UCSD-AML1 (cell line): Measurements from ENCODE around the gene NACC2.
"Not testable (repeated sequence)": the region's sequence is repeated elsewhere in the genome, so short reads cannot be mapped to it uniquely, and the experiment has no call there.

Experiments used
- DNase-seq: peaks from one replicate; lab custom pipeline; 2025; ENCODE audit not compliant: unreplicated experiment; lab: John Stamatoyannopoulos, UW

The NACC2 gene

DNA sequence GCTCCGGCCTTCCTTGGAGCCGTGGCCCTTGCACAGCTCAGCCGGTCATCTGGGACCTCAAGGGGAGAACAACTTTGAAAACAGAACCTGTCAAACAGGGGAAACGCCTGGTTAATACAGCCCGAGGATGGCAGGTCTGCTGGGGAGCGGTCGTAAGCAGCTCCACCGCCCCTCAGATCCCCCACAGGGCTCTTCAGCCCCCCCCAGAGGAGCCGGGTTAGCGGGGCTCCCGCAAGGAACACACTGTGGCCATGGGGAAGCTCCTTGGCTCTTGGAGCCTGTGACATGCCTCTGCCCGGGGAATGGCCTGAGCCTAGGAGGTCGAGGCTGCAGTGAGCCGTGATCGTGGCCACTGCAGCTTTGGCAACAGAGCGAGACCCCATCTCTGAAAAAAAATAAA, 16.8 kb upstream of the NACC2 start:
- no peak for DNase-seq

DNA sequence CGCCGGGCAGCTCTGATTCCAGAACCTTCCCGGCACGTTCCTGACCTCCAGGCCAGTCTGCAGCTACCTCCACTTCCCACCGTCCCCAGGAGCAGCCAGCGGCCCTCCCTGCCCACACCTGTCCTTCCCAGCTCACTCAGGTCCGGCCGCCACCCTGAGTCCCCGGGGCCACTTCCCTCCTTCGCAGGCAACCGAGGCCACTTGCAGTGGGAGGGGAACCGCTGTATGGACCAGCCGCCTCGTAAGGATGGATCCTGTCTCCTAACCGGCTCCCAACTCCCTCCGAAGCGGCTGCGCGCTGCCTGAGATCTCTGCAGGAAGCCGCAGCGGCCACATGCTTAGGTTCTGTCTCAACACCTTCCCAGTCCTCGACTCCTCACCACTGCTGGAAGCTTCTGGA, 16.1 kb upstream of the NACC2 start:
- DNase-seq: no peak

DNA sequence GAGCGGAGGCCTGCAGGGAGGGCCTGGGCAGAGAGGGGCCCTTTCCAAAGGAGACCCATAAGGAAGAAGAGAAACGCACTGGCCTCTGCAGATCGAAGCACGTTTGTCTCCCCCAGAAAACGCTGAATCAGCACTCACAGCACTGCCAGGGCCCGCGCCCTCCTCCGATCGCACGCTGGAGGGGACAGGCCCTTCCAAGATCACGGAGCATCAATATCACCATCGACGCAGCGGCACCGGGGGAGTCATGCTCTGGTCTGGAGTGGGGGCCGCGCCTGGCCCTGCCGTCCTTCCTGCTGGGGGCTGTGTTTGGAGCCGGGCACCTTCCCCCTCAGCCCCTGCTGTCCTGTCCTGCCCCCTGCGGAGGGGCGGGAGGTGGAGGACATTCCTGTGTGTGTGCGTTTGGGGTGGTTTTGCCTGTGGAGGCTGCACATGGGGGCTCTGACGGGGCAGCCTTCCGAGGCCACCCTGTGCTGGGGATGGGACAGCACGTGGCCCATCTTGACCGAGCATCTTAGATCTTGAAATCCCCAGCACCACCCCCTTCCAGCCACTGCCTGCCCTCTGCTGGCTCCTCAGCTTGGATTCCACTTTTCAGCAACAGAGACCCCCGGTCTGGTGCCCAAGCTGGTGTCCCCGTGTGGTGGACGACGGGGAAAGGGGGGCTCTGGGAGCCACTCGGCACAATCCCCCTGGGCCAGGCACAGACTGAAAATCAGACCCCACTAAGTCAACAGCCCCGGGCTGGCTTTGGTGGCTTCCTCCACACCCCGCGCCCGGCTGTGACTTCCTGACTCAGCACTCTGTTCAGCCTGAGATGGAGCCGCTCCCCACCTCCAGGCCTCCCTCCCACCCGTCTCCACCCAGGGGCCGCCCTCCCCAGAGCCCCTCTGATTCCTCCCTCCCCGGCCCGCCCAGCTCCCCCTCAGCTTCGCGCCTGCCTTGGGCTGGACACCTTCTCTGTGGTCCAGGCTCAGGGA, 15.3 kb upstream of the NACC2 start:
- peak; percentile 67 for DNase-seq

DNA sequence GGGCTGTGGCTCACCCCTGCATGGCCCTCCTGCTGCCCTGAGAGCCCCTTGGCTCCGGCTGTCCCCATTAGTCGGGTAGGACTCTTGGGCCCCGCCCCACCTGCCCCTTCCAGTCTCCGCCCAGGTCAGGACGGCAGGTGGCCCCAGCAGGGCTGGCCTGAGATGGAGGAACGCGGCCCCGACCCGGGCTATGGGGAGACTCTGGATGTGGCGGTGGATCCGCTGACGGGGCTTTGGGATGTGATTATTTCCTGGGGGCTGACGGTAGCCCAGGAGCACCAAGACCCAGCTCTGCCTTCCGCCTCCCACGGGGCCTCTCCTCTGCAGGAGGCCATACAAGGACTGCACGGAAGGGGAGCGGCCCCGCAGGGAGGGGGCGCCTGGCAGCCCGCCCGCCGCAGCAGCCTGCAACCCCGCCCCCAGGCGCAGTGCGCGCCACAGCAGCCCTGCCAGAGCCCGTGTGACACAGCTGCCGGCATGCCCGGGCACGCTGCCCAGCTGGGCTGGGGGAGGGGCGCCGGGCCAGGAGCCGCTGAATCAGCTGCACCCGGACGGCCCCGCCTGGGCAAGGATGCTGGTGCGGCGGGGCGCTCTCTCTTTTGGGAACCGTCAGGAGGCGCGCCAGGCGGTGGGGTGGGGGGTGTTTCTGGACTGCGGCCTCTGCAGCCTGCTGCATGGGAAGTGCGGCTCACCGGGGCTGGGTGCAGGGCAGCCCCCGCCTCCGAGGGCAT, 14.4 kb upstream of the NACC2 start:
- peak; percentile 96 for DNase-seq

DNA sequence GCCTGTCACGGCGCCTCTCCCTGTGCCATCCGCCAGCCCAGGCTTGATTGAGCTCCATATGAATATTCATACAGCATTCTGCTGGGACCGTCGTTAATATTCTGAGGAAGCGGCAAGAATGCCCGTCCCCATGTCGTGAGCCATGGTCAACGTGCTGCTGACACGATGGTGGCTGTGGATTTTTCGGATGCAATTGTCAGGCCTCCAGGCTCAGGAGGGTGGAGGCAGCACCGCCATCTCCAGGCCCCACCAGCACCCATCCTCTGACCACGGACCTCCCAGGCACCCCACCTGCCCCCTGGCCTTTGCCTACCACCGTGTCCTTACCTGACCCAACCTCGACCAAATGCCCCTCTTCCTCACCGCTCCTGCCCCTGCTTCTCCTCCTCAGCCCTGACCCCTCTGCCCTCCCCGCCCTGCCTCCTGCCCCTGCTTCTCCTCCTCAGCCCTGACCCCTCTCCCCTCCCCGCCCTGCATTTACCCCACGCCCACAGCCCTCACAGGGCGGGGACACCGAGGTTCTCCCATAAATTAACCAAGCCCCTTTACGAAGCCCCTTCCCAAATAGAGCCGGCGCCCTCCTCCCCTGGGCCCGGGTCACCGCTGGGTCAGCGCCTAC, 13.7 kb upstream of the NACC2 start:
- DNase-seq: no peak

DNA sequence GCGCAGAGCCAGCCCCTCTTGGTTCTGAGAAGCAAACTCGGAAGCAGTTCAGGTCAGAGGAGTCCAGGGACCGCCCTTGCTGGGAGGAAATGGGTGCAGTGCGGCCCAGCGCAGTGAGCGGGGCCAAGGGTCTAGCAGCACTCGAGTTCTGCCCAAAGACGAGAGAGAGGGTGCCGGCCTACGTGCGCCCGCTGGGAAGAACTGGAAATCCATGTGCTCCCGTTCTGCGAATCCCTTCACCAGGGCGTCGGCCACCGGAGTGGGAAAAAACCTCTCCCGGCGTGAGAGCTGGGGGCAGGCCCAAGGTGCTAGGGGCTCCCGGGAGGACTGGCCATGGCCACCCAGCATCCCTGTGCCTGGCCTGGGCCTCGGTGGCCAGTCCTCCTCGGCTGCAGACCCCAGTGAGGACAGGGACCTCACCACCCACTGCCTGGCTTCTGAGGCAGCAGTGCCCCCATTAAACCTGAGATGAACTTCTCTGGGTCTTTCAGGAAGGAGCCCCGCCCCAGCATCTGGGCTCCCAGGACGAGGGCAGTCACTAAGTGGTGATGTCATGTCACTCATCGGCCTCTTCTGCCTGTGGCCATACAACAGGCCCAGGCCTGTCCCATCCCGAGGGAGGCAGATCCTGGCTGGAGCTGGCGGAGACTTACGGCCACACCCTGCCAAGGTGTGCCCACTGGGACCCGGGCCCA, 13.0 kb upstream of the NACC2 start:
- DNase-seq: no peak

DNA sequence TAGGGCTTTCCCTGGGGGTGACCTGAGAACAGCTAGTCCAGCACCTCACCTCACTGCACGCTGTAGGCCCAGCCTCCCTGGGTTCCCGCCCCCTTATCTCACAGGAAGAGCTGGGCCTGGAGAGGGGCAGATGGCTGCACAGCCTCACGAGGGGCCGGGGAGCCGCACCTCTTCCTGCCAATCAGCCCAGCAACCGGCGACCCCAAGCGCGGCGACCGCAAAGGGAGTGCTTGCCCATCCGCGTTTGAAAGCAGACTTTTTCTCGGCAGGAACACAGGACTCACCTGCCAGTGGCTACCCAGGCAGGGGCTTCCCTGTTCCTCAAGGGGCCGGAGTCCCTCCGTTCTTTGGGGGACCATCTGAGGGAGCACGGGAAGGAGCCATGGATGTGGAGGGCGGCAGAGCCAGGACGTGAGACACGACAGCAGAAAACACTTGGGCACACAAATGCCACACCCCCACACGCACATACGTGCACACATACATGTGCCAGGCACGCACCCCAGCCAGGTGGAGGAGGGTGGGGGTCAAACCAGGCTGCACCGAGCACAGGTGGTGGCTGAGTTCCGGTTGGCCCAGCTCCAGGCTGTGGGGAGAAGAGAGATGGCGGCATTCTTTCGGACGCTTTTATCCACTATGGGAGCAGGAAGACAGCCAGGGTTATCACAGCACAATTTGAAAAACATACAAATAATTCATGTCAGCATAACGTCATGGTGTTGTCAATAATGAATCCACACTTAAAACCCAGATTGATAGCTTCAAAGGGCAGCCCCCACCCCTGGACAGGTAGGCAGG, 12.3 kb upstream of the NACC2 start:
- DNase-seq: peak; percentile 76

DNA sequence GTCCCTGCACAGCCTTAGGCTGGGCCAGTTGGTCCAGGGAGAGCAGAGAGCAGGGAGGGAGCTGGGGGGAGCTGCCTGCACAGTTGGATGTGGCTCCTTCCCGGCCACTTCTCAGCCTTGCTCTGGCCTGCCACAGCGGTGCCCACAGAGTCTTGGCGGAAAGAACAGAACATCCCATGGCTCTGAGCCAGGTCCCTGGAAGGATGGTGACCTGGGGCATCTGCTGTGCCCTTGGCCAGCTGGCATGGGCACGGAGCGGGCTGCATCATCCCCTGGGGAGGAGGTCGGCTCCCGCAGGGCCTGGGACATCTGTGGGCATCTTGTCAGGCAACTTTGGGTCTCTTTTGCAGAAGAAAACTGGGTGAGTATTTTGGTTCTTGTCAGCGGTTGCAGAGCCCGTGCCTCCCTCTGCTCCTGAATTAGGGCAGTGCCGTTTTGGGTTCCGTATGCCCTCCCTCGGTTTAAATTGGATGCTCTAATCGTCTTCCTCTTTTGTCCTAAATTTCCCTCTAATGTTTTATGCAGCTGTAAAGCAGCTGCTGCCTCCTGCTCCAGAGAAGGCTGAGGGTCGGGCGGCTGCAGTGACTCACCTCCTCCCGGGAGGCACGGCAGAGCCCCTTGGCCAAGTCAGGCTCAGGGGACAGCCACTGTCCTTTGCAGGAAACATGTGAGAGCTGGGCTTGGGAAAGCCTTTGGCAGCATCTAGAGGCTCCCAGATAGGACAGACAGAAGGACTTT, 10.5 kb upstream of the NACC2 start:
- DNase-seq: no peak

DNA sequence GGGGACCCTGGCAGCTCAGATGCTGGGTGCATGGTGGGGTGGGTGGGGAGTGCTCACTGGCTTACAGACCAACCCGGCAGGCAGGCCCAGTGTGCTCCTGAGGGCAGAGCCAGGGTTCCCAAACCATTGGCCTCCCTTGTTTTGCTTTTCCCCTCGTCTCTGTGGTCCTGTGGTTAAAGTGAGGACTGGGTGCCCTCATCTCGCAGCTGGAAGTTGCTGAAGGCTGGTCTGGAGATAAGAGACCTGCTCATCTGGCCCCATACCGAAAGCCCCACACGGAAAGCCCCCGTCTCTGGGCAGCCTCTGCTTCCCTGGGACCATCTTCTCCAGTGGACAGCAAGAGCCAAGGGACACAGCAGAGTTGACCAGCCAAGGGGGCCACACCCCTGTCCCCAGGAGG, 9.8 kb upstream of the NACC2 start:
- DNase-seq: no peak

DNA sequence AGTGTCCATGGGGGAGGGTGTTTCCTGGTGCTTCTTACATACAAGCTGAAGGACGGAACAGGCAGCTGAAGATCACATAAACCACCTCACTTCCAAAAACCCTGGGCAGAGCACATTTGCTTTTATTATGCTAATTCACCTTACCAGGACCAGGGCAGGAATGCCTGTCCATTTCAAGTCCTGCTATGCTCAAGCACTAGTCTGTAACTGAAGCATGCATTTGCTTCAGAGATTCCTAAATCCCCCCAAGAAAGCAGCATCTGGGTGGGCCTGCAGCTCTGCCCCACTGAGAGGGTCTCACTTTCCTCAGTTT, 9.4 kb upstream of the NACC2 start:
- DNase-seq: no peak

DNA sequence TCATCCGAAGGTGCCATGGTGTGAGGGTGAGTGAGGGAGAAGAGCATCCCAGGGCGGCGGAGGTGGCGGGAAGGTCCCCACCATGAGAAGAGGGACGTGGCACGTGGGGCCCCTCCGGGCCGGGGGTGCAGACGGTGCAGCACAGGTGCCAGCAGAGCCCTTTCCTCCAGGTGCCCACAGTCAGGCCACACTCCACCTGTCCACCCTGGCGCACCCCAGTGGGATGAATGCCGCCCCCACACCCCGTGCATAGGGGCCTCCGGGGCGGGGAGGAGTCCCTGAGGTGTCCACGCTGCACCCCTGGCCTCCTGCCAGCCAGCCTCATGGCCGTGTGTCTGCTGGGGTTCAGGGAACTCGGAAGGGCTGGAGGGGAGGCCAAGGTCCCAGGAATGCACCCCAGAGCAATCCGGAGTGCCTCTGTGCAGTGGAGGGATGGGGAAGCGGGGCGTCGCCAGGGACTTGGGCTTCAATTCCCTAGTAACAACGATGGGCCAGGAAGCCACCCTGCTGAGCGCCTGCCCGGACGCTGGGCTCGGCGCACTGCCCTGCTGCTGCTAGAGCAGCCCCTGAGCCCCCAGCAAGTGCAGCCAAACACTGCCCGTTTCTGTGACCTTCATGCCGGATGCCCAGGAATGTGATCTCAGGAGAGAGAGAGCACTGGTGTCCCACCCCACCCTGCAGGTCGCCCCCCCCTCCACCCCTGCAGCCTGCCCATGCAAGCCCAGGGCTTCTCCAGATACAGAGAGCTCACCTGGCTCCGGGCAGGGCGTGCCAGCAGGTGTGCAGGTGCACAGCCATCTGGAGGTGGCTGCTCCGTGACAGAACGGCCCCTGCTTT, 8.8 kb upstream of the NACC2 start:
- no peak for DNase-seq

DNA sequence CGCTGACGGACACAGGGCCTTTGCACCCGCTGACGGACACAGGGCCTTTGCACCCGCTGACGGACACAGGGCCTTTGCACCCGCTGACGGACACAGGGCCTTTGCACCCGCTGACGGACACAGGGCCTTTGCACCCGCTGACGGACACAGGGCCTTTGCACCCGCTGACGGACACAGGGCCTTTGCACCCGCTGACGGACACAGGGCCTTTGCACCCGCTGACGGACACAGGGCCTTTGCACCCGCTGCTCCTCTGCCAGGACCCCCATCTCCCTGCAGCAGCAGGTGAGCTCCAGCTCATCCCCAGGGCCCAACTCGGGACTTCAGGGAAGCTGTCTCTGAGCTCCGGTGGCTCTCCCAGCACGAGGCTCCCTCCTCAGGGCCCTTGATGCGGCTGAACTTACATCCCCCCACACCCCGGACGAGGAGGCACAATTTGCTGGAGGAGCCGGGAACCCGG, 6.6 kb upstream of the NACC2 start:
- DNase-seq: not testable (repeated sequence)

DNA sequence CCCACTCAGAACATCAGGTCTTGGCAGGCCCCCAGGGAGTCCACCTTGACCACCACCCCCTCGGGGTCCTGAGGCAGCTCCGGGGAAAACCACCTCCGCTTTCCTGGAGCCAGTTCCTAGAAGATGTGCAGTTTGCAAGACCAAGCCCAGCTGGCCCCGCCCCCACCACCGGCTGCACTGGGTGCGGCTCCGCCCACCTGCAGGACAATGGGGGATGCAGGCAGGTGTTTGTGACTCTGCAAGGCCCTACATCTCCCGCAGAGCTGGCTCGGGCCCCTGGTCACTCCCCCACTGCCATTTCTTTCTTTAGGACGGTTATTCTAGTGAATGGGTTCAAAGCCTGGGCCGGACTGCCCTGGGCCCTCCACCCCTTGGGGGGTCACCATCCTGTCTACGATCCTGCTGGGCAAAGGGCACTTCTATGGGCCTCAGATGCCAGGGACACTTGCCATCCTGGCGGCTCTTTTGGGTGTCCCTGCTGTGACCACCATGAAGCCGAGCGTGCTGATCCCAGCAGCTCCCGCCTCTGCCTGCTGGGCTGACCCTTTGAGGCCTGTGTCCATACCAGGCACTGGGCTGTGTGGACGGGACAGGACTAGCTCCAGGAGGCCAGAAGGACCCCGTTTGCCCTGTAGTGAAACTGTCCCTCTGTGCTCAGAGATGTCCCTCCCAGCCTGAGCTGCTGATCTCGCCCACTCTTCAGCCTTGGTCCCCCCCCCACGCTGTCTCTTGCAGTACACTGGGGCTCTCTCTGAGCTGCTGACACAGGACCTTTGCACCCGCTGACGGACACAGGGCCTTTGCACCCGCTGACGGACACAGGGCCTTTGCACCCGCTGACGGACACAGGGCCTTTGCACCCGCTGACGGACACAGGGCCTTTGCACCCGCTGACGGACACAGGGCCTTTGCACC, 5.9 kb upstream of the NACC2 start:
- no peak for DNase-seq

DNA sequence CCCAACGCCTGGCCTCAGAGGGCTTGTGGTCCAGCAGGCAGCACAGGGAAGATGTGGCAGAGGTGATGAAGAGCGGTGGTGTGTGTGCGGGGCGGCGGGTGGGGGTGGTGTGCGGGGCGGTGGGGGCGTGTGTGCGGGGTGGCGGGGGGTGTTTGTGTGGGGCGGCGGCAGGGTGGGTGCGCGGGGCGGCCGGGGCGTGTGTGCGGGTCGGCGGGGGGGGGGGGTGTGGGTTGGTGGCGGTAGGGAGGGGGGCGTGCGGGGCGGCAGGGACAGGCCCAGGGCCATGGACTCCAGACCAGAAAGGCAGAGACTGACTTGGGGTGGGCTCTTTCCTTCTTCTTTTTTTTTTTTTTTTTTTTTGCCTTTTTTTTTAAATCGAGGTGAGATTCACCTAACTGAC, 4.5 kb upstream of the NACC2 start:
- no peak for DNase-seq

DNA sequence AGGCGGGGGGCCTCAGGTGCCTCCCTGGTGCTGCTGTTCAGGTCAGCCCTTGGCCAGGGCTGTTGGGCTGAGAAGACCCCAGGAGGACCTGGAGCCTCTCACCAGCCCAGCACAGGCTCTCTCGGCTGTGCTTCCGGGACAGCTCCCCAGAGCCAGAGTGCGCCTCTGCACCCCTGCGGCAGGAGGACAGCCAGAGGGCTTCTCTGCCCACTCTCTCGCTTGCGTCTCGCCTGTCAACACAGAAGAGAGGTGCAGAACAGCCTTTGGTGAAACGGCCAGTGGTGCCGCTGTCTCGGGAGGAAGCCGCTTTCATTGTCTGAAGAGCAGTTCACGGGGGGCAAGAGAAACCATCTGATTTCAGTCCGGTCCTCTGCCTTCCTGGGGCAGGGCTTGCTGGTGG, 3.8 kb upstream of the NACC2 start:
- DNase-seq: peak; percentile 23

DNA sequence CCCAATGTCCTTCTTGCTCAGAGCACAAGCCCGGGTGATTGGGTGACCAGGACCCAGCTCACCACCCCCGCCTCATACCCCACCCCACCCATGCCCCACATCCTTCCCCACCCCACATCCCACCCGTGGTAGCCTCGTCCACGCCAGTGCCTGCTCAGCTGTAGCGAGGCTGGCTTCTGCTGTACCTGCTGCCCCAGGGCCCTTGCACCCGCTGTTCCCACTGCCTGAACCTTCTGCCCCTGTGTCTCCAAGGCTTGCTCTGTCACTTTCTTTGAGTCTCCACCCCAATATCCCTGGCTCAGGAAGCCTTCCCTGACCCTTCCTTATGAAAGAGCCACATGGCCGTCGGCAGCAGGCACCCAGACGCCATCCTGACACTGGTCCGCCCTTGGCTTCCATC, 3.1 kb upstream of the NACC2 start:
- DNase-seq: no peak

DNA sequence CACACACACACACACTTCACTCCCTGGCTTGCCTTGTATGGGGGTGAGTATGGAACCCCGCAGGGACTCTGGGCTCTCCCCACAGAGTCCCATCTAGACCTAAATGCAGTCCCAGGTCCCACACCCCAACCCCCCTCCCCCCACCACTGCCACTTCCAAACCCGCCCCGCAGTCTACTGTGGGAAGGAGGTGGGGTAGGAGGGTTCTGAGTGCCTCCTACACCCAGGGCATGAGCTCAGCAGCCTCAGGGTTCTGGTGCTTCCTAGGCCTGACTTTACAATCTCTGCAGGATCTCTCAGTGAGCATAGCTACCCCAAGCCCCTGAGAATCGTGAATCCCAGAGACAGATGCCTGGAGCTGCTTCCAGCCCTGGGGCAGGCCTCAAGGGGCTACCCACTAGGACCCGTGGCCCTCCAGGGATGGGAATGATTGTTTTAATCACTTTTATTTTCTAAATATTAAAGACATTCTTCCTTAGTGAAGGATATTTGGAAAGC, 1.5 kb upstream of the NACC2 start:
- DNase-seq: no peak
